Vagina (tissue), 2 donors: ENCODE data around the gene ZNF599. TPM values are rescaled to one million over a fixed set of nuclear protein-coding genes. Genes with fewer than 3 reads are reported as not detected.
A peak's percentile ranks its signal among the peaks of the same experiment; 100 is the strongest.

ENCODE experiments used
- DNase-seq, 2 donors: peaks; one replicate each; pipeline ENCODE4 v3.0.0-alpha.2; 2017; ENCODE audit errors: extremely low spot score in 2 of 2
- H3K27ac ChIP-seq: fragments of 200-600 bp; sonication (generic); one replicate; pipeline ENCODE4 v1.5.1; 2019
- H3K27me3 ChIP-seq: fragments of 200-600 bp; sonication (generic); one replicate; pipeline ENCODE4 v1.5.1; 2019
- H3K36me3 ChIP-seq, 2 donors: fragments of 200-600 bp; sonication (generic); one replicate each; pipeline ENCODE4 v1.5.1; 2017 to 2019
- H3K4me1 ChIP-seq: fragments of 200-600 bp; sonication (generic); one replicate; pipeline ENCODE4 v1.5.1; 2019
- H3K4me3 ChIP-seq, 2 donors: fragments of 200-600 bp; sonication (generic); 1 replicate in 1 of 2; 2 replicates in 1 of 2; pipeline ENCODE4 v1.5.1; 2016 to 2019
- H3K9me3 ChIP-seq: fragments of 200-600 bp; sonication (generic); one replicate; pipeline ENCODE4 v1.5.1; 2019
- CTCF ChIP-seq, 3 experiments: fragments of 450-650 bp in 2 of 3; fragments of 200-600 bp in 1 of 3; sonication (generic) in 1 of 3; IDR thresholded peaks; one replicate each; pipeline ENCODE4 v1.5.1; 2017 to 2019; ENCODE audit warnings: antibody characterized with exemption in 3 of 3, mild to moderate bottlenecking in 2 of 3, moderate library complexity in 2 of 3
- POLR2A ChIP-seq, 2 donors: fragments of 450-650 bp; IDR thresholded peaks; one replicate each; pipeline ENCODE4 v1.6.1; 2017; ENCODE audit warnings: antibody characterized with exemption in 2 of 2, mild to moderate bottlenecking in 2 of 2, moderate library complexity in 2 of 2
- POLR2AphosphoS5 ChIP-seq, 2 donors: sonication (generic); formaldehyde crosslinking; IDR thresholded peaks; one replicate each; pipeline ENCODE4 v1.9.0; 2017; ENCODE audit warnings: antibody characterized with exemption in 2 of 2, mild to moderate bottlenecking in 2 of 2, low read depth in 1 of 2; ENCODE audit not compliant: insufficient read depth in 1 of 2
- intact Hi-C: fragments of 100-400 bp; cut with DNase I; formaldehyde crosslinking; loops from one replicate; pipeline ENCODE4 v1.15.1; 2023
- total RNA-seq: library from RNA; depleted of rRNA; stranded (reverse); fragments of >200 nt; gene quantifications from one replicate; pipeline ENCODE4 v1.2.3, GENCODE V29; 2016

ZNF599 gene
- total RNA-seq, result 5.9 TPM

GRCh38 chr19:34772697-34773554 is at the start of gene ZNF599:
TSS of gene ZNF599 (minus strand) at chr19:34773215. CDS start at chr19:34772841, 374 bp downstream.
- H3K27ac ChIP-seq, result peak within 1 kb of the TSS; percentile 76
- peaks cover 0 to 14% of the 10 kb centered on the region in 2 donors for H3K36me3 ChIP-seq
- DNase-seq, result peak in 1 of 2 donors; percentile 88
- TF ChIP-seq POLR2A (IDR thresholded peaks at IDR 0.05) (peak in 1 of 2 donors; percentile 70), CTCF (IDR thresholded peaks at IDR 0.05) (no peak), POLR2AphosphoS5 (IDR thresholded peaks at IDR 0.05; ENCODE audit: insufficient read depth in 1 of 2, low read depth in 1 of 2) (peak; percentile 92 to 97)
- H3K4me3 ChIP-seq, result peak within 1 kb of the TSS; percentile 86 to 89
- no peaks in the 10 kb centered on the region for H3K9me3 ChIP-seq
- H3K4me1 ChIP-seq, result peaks cover 12% of the 10 kb centered on the region
- intact Hi-C loops, result no loop called here
- H3K27me3 ChIP-seq, result no peaks in the 10 kb centered on the region

- Histone ChIP-seq H3K4me1 (no peaks in the 10 kb centered on the region), H3K9me3 (no peaks in the 10 kb centered on the region), H3K4me3 (no peak overlapping the region), H3K27ac (no peak overlapping the region), H3K27me3 (no peaks in the 10 kb centered on the region), H3K36me3 (no peaks in the 10 kb centered on the region)
- TF ChIP-seq POLR2A (IDR thresholded peaks at IDR 0.05) (no peak), POLR2AphosphoS5 (IDR thresholded peaks at IDR 0.05; ENCODE audit: insufficient read depth in 1 of 2, low read depth in 1 of 2) (no peak), CTCF (IDR thresholded peaks at IDR 0.05) (no peak)
- DNase-seq, result no peak
- intact Hi-C loops, result loop anchor here (10.0 kb wide), 1 partner anchor 497 kb away; no protein-coding TSS in a partner anchor
These were observed 45.3 kb upstream of the ZNF599 start for GRCh38 chr19:34818270-34818669.

GRCh38 chr19:34816708-34817107 is 43.7 kb upstream of the ZNF599 start:
- H3K4me3 ChIP-seq, result no peak overlapping the region
- no peak for TF ChIP-seq POLR2A (IDR thresholded peaks at IDR 0.05)
- TF ChIP-seq POLR2AphosphoS5 (IDR thresholded peaks at IDR 0.05; ENCODE audit: insufficient read depth in 1 of 2, low read depth in 1 of 2), result no peak
- no peak for TF ChIP-seq CTCF (IDR thresholded peaks at IDR 0.05)
- intact Hi-C loops, result loop anchor here (10.0 kb wide), 1 partner anchor 498 kb away; no protein-coding TSS in a partner anchor

GRCh38 chr19:34808566-34808965 is 35.6 kb upstream of the ZNF599 start:
- peak in 1 of 2 donors; percentile 27 for DNase-seq
- H3K36me3 ChIP-seq, result no peaks in the 10 kb centered on the region
- no peaks in the 10 kb centered on the region for H3K4me1 ChIP-seq
- TF ChIP-seq POLR2AphosphoS5 (IDR thresholded peaks at IDR 0.05; ENCODE audit: insufficient read depth in 1 of 2, low read depth in 1 of 2), result no peak
- no peak for TF ChIP-seq POLR2A (IDR thresholded peaks at IDR 0.05)
- no peak for TF ChIP-seq CTCF (IDR thresholded peaks at IDR 0.05)
- H3K4me3 ChIP-seq, result no peak overlapping the region
- peaks cover 5% of the 10 kb centered on the region for H3K9me3 ChIP-seq
- no peak overlapping the region for H3K27ac ChIP-seq
- no peaks in the 10 kb centered on the region for H3K27me3 ChIP-seq
- intact Hi-C loops, result no loop called here

More at GRCh38 chr19:34816708-34817107, 43.7 kb upstream of the ZNF599 start:
- H3K27ac ChIP-seq, result no peak overlapping the region
- no peaks in the 10 kb centered on the region for H3K36me3 ChIP-seq
- H3K9me3 ChIP-seq, result no peaks in the 10 kb centered on the region
- no peaks in the 10 kb centered on the region for H3K27me3 ChIP-seq
- H3K4me1 ChIP-seq, result no peaks in the 10 kb centered on the region
- DNase-seq, result no peak
